Activated CD8-positive, alpha-beta memory T cell treated with anti-CD3 and anti-CD28 coated beads, Interleukin-2, amount 50 U/mL, for 4 hours (primary cell): ENCODE measurements around the gene PRPSAP1.

Source experiments
- DNase-seq: peaks from one replicate; pipeline ENCODE4 v3.0.0-alpha.2; 2020

PRPSAP1 gene, protein sequence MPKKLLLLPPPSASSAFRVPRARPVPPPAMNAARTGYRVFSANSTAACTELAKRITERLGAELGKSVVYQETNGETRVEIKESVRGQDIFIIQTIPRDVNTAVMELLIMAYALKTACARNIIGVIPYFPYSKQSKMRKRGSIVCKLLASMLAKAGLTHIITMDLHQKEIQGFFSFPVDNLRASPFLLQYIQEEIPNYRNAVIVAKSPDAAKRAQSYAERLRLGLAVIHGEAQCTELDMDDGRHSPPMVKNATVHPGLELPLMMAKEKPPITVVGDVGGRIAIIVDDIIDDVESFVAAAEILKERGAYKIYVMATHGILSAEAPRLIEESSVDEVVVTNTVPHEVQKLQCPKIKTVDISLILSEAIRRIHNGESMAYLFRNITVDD

DNA sequence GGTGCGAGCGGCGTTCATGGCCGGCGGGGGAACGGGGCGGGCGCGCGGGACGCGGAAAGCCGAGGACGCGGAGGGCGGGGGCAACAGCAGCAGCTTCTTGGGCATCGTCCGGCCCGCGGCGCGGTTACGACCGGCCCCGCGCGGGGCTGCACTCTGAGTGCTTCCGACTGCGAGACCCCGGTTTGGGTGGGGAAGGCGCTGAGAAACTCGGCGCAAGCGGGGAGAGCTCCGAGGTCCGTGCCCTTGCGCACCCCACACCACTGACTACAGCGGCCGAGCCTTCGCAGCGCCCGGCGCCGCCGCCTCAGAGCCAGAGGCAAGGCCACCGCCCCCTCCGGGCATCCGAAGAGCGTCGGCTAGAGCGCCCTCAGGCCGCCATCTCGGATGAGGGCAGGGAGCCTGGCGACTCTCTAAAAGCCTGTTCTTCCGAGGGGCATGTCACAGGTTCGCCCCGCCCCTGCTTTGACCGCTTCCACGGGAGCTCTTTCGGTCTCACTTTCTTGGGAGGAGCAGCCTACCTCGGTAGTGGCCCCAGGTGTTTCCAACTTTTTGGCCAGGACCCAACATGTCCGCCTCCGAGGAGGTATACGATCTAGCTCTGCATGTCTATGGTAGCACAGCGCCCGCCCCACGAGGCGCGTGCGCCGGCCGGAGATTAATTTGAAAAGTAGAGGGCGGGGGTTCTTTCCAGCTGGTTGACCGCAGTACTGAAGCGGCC lies at the start of gene PRPSAP1:
TSS of gene PRPSAP1 (minus strand) at position 318 of the 718 bp plus-strand sequence. CDS start at position 105, 213 bp downstream.
- DNase-seq: peak; percentile 75

DNA sequence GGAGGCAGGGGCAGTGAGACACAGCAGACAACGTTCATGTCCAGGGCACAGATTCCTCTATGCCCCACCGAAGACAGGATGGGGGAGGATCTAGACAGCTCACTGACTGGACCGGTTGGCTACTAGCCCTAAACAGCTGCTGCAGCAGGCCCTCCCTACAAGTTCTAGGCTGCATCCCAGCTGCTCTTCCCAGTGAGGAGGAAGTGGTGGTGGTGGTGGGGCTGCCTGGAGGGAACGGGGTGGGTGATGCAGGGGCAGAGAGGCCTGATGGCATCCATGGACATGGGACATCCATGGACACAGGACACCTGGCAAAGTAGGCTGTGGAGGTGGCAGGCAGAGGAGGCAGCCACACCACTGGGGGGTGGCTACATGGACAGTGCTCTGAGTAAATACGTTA lies 49.0 kb upstream of the PRPSAP1 start:
- DNase-seq: no peak

DNA sequence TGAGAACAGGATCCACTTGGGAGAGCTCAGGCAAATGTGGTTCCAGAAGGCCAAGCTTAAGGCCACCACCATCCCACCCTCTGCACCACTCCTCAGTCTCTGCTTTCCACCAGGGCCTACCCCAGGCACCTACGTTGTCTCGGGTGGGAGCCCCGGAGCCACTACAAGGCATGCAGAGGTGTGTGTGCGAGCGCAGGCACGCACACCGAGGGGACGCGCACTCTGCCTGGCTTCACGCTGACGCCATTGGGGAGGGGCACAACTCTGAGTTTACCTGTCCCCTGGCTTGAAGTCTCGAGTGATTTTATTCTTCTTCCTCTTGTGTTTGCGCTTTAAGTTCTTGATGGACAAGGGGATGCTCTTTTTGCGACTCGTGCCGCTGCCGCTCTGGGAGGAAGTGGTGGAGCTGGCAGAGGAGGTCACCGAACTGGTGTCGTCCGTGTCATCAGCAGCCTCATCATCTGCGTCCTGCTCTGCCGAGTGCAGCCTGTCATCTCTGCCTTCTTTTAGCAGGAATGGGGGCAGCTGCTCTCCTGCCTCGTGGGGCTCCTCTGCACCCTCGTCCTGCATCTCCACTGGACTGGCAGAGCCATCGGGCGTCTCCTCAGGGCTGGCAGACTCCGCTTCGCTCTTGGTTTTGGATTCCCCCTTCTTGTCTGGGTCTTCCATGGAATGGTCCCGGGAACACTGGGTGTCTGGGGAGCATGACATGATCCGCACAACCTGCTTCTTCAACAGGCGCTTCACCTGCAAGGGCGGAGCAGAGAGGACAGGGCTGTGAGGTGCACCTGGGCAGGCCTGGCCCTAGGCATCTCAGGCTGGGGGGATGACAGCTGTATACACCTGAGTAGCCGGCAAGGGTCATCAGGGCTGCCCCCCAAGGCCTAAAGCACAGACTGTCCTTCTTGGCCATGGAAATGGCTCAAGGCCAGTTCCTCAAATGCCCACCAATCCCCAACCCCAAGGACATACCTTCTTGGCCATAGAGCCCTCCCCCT lies 45.8 kb upstream of the PRPSAP1 start:
- no peak for DNase-seq

DNA sequence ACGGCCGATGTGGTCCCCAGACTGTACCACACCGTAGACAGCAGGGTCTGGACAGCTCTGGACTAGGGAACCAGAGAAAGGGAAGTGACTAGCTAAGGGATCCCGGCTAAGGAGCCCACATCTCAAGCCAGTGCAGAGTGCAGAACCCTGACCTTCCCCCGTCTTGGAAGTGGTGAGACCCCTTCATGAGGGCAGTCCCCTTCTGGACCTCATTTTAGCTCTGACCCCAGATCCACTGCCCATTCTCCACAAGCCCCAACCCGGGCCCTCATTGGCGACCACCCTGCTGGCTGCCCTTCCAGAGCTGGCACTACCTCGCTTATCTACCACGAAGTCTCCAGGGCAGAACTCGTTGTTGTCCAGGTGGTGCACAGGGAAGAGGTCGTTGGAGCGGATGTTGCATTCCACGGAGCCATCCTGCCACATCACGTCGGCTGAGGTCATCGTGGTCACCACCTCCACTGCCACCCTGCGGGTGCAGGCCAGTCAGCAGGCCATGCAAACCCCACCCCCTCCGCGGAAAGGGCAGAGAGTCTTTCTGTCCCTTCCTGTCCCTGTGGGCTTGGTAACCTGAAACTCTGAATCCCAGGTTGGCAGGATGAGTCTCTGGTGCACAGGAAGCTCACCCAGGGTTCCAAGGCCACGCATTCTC lies 44.9 kb upstream of the PRPSAP1 start:
- no peak for DNase-seq

DNA sequence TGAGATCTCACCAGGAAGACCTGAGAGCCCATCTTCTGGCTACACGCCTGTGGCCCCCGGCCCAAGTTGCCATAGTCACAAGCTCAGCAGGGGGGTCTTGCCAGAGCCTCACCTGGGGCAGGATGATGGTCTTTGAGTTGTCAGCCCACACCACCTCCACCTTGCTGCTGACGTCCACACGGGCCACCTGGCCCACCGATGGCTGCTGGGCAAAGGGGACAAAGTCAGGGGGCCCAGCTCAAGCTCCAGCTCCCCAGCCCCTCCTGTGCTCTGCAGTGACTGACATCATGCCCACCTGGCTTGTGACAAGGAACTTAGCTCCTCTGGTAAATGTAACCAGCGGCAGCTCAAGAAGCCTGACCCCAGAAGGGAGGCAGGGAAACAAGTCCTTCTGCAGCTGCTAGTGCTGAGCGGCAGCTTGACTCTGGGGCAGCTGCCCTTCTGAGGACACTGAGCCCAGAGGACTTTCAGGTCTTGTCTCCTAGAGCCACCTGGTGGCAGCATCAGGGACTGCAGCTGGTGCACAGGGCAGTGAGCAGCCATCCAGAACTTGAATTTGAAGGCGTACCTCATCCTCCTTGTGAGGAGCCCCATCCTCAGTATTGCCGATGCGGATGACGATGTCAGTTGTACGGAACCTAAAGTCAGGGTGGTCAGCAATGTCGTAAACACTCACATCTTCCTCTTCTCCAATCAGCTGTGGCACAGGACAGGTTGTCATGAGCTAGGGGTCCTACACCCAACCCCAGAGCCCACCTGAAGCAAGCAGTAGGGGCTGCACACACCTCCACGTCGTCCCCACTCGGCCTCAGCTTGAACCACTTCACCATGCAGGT lies 44.2 kb upstream of the PRPSAP1 start:
- DNase-seq: peak; percentile 90

DNA sequence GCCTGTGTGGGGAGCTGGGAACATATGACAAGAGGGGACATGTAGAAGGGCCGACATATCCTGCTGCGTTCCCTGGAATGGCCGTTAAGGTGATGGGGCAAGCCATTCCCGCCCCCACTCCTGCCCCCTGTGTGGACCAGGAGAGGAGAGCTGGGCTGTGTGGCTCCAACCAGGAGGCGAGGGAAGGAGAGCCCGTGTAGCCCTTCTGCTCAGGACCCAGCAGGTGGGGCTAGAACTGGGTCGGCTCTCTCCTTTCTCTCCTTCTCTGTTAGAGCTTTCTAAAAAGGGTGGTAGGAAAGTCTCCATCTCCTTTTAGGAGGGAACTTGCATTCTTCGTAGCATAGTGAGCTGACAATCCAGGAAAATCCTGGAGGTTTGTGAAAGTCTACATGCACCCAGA lies 43.5 kb upstream of the PRPSAP1 start:
- no peak for DNase-seq

DNA sequence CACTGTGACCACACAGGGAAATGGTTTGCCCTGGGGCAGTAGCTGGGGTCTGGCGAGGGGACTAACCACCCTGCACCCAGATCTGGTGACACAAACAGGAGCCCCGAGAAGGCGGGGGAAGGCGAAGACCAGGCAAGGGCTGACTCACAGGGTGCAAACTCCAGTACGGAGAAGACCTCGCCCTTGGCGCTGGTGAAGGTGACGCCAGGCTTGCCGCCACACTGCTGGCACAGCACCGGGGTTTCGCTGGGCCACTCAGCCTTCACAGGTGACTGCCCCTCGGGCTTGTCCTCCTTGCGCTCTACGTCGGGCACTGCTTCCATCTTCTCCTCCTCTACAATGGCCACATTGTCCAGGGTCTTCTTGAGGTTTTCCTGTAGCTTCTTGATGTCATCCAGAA lies 42.3 kb upstream of the PRPSAP1 start:
- DNase-seq: no peak

DNA sequence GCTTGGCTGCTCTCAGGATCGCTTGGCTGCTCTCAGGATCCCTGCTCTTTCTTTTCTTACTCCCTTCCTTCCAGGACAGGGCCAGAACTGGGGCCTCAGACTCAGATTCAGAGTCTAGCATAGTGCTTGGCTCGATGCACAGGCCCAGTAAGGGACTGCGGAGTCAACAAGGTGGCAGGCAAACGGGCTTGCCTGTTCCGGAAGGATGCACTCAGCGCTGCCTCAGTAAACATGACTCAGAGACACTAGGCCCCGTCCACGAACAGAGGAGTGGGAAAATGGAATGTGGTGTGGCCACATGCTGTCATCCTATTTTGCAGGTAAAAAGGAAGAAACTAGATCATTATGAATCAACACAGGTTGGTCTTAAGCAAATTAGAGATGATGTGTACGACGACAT lies 40.5 kb upstream of the PRPSAP1 start:
- DNase-seq: no peak

DNA sequence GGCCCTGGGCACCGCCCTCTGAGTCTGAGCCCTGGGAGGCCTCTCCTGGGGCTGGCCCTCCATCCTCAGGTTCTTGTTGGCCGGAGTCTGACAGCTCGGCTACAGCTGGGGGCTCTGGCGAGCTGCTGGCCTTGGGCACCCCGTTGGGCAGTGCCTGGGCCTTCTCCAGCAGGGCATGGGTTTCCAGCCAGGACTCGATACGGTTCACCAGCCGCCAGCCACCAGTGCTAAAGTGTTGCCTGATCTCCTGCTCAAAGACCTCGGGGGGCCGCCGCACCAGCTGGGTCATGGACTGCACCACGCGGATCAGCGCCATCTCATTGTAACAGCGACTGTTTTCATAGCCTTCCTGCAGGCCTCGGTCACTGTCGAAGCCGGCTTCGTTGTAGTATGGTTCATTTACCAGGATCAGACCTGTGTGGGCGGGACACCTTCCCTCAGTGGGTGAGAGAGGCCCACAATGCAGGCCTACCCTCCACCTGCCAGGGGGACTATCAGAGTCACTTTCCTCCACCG lies 37.5 kb upstream of the PRPSAP1 start:
- DNase-seq: no peak

DNA sequence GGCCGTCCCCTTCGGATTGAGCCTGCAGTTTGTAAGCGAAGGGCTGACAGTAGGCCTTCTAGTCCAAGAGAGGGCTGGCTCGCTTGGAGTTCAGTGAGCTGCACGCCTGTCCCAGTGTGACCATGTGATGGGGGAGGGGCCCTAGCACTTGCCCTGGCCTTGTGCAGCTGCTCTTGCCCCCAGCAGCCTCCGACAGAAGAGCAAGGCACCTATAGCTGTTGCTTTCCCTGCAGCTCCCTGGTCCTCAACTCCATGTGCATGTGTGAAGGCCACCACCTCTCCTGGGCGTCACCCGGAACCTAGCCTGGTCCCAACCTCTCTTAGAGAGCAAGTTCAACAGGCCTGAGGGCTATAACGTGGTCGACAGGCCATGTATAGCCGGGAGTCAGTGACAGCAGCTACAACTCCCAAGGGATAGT lies 36.3 kb upstream of the PRPSAP1 start:
- DNase-seq: no peak

DNA sequence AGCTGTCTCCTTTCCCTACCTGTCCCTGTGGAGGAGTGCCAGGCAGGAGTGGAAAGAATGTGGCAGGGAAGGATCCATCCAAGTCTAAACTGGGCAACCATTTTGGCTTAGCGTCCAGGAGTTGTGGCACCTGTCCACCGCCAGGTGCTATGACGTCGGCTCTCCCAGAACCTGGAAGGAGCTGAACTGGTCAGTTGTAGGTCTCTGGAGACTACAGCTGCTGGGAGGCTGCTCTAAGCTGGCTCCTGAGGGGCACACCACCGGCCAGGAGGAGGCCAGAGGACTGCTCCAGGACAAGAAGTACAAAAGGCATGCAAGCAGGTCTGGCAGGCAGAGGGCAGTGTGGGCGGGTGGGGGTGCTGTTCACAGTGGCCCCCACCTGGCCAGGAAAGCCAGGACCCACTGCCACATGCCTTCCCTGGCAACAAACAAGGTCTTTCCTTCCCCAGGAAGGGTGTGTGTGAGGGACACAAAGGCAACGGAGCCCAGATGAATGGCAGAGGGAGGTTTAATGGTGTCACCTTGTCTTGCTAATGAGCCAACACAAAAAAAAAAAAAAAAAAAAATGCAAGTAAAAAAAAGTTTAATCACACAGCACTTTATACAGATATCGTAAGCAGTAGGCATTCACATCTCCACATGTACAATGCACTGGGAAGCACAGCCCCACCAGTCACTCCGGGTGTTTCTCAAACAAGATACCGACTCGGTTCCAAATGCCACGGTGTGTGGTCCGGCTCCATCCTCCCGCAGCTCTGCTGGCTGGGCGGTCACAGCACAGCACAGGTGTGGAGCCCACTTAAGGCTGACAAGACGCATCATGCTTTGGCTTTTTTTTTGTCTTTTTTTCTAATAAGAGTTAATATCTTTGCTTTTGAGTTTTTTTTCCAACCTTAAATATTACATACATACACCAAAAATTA lies 35.5 kb upstream of the PRPSAP1 start:
- DNase-seq: no peak

DNA sequence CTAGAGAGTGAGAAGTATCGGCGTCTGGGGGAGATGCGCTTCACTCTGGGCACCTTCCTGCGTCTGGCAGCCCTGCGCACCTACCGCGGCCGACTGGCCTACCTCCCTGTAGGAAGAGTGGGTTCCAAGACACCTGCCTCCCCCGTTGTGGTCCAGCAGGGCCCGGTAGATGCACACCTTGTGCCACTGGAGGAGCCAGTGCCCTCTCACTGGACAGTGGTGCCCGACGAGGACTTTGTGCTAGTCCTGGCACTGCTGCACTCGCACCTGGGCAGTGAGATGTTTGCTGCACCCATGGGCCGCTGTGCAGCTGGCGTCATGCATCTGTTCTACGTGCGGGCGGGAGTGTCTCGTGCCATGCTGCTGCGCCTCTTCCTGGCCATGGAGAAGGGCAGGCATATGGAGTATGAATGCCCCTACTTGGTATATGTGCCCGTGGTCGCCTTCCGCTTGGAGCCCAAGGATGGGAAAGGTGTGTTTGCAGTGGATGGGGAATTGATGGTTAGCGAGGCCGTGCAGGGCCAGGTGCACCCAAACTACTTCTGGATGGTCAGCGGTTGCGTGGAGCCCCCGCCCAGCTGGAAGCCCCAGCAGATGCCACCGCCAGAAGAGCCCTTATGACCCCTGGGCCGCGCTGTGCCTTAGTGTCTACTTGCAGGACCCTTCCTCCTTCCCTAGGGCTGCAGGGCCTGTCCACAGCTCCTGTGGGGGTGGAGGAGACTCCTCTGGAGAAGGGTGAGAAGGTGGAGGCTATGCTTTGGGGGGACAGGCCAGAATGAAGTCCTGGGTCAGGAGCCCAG lies 33.5 kb upstream of the PRPSAP1 start:
- DNase-seq: no peak

DNA sequence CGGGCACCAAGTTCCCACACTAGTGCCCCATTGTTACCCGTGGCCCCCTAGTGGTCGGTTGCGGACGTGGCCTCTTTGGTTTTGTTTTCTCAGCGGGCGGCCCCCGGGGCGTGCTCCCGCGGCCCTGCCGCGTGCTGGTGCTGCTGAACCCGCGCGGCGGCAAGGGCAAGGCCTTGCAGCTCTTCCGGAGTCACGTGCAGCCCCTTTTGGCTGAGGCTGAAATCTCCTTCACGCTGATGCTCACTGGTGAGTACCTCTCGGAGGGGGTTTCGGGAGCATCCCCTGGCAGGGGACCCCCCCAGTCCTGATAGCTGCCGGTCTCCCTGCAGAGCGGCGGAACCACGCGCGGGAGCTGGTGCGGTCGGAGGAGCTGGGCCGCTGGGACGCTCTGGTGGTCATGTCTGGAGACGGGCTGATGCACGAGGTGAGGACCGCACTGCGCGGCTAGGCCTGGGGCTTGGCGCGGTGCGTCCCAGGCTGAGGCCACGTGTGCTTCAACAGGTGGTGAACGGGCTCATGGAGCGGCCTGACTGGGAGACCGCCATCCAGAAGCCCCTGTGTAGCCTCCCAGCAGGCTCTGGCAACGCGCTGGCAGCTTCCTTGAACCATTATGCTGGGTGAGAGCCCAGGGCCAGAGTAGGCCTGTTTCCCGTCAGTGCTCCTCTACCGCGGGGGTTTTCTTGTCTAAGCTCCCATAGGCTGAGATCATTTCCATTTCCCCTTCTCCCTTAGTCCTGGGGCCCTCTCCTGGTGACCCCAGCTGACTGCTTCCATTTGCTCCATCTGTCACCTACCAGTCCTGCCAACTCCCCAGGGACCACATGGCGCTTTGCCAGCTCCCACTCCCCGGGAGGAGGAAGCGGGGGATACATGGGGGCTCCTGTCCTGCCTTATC lies 32.4 kb upstream of the PRPSAP1 start:
- DNase-seq: peak; percentile 86

DNA sequence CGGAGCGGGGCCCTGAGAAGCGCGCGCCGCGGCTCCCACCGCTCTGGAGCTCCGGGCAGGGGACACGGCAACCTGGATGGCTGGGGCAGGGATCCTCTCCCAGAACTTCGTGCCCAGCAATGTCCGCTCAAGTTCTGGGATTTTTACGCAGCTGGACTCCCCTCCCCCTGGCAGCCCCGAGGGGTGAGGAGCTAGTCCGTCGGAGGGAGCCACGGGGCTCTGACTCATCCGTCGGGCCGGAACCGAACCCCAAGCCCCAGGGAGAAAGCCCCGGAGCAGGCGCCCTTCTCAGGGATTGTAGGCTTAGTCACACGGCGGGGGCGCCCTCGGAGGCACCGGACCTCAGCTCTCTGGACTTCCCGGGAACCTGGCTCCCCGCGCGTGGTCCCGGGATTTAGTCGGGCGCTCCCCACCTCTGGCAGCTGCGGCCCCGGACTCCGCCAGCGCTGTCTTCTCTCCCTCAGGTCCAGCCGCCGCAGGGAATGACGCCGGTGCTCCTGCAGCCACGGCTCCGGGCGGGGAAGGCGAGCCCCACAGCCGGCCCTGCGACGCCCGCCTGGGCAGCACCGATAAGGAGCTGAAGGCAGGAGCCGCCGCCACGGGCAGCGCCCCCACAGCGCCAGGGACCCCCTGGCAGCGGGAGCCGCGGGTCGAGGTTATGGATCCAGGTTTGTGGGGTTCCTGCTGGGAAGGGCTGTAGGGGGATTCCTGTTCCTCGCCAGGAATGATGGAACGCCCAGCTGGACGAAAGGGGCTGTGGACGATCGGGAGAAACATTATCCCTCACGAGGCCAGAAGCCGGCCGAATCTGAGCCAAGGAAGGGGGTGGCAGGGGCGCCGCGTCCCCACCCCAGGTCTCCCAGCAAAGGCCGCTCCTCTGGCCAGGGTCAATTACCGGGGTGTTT lies 31.5 kb upstream of the PRPSAP1 start:
- DNase-seq: peak; percentile 52

DNA sequence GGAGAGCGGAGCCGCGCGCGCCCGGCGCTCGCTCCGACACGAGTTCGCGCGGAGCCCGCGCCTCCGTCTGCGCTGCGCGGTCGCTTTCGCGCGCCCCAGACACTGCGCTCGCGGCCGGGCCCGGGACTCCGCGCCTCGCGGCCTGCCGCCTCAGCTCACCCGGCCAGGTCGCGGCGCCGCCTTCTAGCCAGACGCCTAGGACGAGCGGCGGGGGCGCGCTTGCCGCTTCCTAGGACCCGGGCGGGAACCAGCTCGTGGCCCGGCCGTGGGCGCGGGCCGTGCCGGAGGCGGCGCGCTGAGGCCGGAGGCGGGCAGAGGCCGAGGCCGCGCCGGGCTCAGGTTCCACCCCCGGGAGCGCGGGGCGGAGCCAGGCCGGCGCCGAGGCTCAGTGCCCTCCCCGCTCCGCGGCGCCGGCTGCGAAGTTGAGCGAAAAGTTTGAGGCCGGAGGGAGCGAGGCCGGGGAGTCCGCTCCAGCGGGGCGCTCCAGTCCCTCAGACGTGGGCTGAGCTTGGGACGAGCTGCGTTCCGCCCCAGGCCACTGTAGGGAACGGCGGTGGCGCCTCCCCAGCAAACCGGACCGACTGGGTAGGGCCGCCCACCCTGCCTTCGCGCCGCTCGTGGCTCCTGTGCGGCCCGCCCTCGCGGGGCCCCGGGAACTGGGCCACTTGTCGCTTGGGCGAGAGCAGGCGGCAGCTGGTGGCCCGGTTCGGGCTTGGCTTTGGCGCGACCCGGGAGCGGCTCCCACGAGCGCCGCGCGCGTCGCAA lies 30.7 kb upstream of the PRPSAP1 start, which contains the start of gene SPHK1:
TSS of gene SPHK1 (plus strand) at position 388 of the 765 bp plus-strand sequence. CDS start 1,036 bp downstream, outside the sequence.
- peak; percentile 69 for DNase-seq
